Urothelium cell line (cell line): Measurements from ENCODE around the gene SAMD4B.
"Not testable (repeated sequence)": the region's sequence is repeated elsewhere in the genome, so short reads cannot be mapped to it uniquely, and the experiment has no call there.

ENCODE experiments used
- DNase-seq: peaks from one replicate; pipeline ENCODE4 v3.0.0; 2011; ENCODE audit warnings: low spot score, mixed read lengths
- FAIRE-seq: peaks from 2 replicates; lab custom pipeline; 2011; peaks lifted over from hg19 to GRCh38; lab: Jason Lieb, UNC

Gene SAMD4B

GRCh38 chr19:39309305-39309670, 32.9 kb upstream of the SAMD4B start:
- not testable (repeated sequence) for DNase-seq, FAIRE-seq

GRCh38 chr19:39310558-39311311, 31.5 kb upstream of the SAMD4B start:
- no peak for DNase-seq
- FAIRE-seq, result no peak

- FAIRE-seq (no peak), DNase-seq (no peak)
These were observed 28.0 kb upstream of the SAMD4B start for GRCh38 chr19:39314016-39314728.

GRCh38 chr19:39315933-39316332, 26.3 kb upstream of the SAMD4B start:
- FAIRE-seq, result no peak
- DNase-seq, result no peak

- DNase-seq, result no peak
- FAIRE-seq, result peak; percentile 91
These were observed 25.4 kb upstream of the SAMD4B start for GRCh38 chr19:39316627-39317321.

- DNase-seq (no peak), FAIRE-seq (no peak)
These were observed 24.7 kb upstream of the SAMD4B start for GRCh38 chr19:39317476-39317875.

- FAIRE-seq (no peak), DNase-seq (no peak)
These were observed 24.1 kb upstream of the SAMD4B start for GRCh38 chr19:39318071-39318470.

GRCh38 chr19:39318690-39319089, 23.5 kb upstream of the SAMD4B start:
- DNase-seq, result no peak
- no peak for FAIRE-seq

GRCh38 chr19:39319098-39319891, 22.9 kb upstream of the SAMD4B start:
- no peak for DNase-seq
- FAIRE-seq, result peak; percentile 81

GRCh38 chr19:39319892-39320248, 22.4 kb upstream of the SAMD4B start:
- DNase-seq (no peak), FAIRE-seq (no peak)

GRCh38 chr19:39321117-39321831, 20.9 kb upstream of the SAMD4B start:
- DNase-seq (no peak), FAIRE-seq (no peak)

- FAIRE-seq, result no peak
- DNase-seq, result no peak
These were observed 20.4 kb upstream of the SAMD4B start for GRCh38 chr19:39321832-39322176.

- DNase-seq, result no peak
- FAIRE-seq, result no peak
These were observed 17.9 kb upstream of the SAMD4B start for GRCh38 chr19:39324242-39324842.

- DNase-seq, result no peak
- FAIRE-seq, result no peak
These were observed 16.2 kb upstream of the SAMD4B start for GRCh38 chr19:39325778-39326665.

- DNase-seq (no peak), FAIRE-seq (no peak)
These were observed 14.7 kb upstream of the SAMD4B start for GRCh38 chr19:39327363-39328045.

GRCh38 chr19:39328046-39328705, 14.0 kb upstream of the SAMD4B start:
- FAIRE-seq, result no peak

GRCh38 chr19:39329948-39330347, 12.3 kb upstream of the SAMD4B start:
- FAIRE-seq (no peak), DNase-seq (no peak)

More at GRCh38 chr19:39328046-39328705, 14.0 kb upstream of the SAMD4B start:
- peak; percentile 81 for DNase-seq

- FAIRE-seq, result no peak
- no peak for DNase-seq
These were observed 9.9 kb upstream of the SAMD4B start for GRCh38 chr19:39332293-39332692.
